OCI-LY7 (cell line): ENCODE measurements around the gene IFT57. TPM values are rescaled to one million over a fixed set of nuclear protein-coding genes. Genes with fewer than 3 reads are reported as not detected.

Experiments
- BruUV-seq: library from RNA; stranded (reverse); fragments of 400-500 nt; replicated peaks from 2 replicates; lab custom pipeline; 2021; lab: Mats Ljungman, UMichigan
- CTCF ChIA-PET: fragments of 300-600 bp; sonication (Branson Sonifier 250); formaldehyde crosslinking; loops from one replicate; lab custom pipeline; 2022; ENCODE audit warnings: antibody characterized with exemption; ENCODE audit not compliant: unreplicated experiment; lab: Charles Lee
- POLR2A ChIA-PET: fragments of 300-600 bp; sonication (Branson Sonifier 250); formaldehyde crosslinking; loops from one replicate; lab custom pipeline; 2022; ENCODE audit warnings: antibody characterized with exemption; lab: Charles Lee
- DNase-seq: peaks from one replicate; pipeline ENCODE4 v3.0.0-alpha.2; 2015; ENCODE audit warnings: low spot score
- H2AFZ ChIP-seq: fragments of 200-600 bp; sonication (generic), shearing (Covaris generic); 2 replicates; pipeline ENCODE4 v1.6.1; 2014; ENCODE audit warnings: mild to moderate bottlenecking, antibody characterized with exemption, low read length, moderate library complexity
- H3K27ac ChIP-seq: fragments of 200-600 bp; sonication (generic); 2 replicates; pipeline ENCODE4 v1.5.1; 2014; ENCODE audit warnings: mixed run types, low read depth, mild to moderate bottlenecking, moderate library complexity, low read length, inconsistent platforms; ENCODE audit not compliant: poor library complexity, severe bottlenecking
- H3K36me3 ChIP-seq: fragments of 200-600 bp; sonication (generic); 2 replicates; pipeline ENCODE4 v1.6.1; 2014; ENCODE audit warnings: mild to moderate bottlenecking, antibody characterized with exemption, low read length, moderate library complexity, mixed read lengths; ENCODE audit not compliant: insufficient read depth
- H3K4me1 ChIP-seq: fragments of 200-600 bp; sonication (generic); 2 replicates; pipeline ENCODE4 v1.5.1; 2014; ENCODE audit warnings: mild to moderate bottlenecking, low read length; ENCODE audit not compliant: insufficient read depth, poor library complexity, severe bottlenecking
- H3K4me2 ChIP-seq: fragments of 200-600 bp; sonication (generic); 2 replicates; pipeline ENCODE4 v1.6.1; 2014; ENCODE audit warnings: mild to moderate bottlenecking, low read length
- H3K4me3 ChIP-seq: fragments of 200-600 bp; sonication (generic); 2 replicates; pipeline ENCODE4 v1.5.1; 2014; ENCODE audit warnings: mild to moderate bottlenecking, low read depth, low read length; ENCODE audit not compliant: poor library complexity, severe bottlenecking
- H3K79me2 ChIP-seq: fragments of 200-600 bp; sonication (generic); 2 replicates; pipeline ENCODE4 v1.6.1; 2016; ENCODE audit warnings: low read depth, mild to moderate bottlenecking, low read length, moderate library complexity, mixed read lengths; ENCODE audit not compliant: insufficient read depth
- H3K9me2 ChIP-seq: fragments of 200-600 bp; sonication (generic); 2 replicates; pipeline ENCODE4 v1.6.1; 2016; ENCODE audit warnings: mild to moderate bottlenecking, low read length, mixed read lengths; ENCODE audit not compliant: insufficient read depth
- H3K9me3 ChIP-seq: fragments of 200-600 bp; sonication (generic); 2 replicates; pipeline ENCODE4 v1.6.1; 2014; ENCODE audit warnings: mild to moderate bottlenecking, mixed run types, low read length, mixed read lengths
- H4K20me1 ChIP-seq: fragments of 200-600 bp; sonication (generic); 2 replicates; pipeline ENCODE4 v1.6.1; 2014; ENCODE audit warnings: mild to moderate bottlenecking, antibody characterized with exemption, low read length, moderate library complexity, mixed read lengths; ENCODE audit not compliant: insufficient read depth
- EZH2phosphoT487 ChIP-seq: fragments of 200-600 bp; sonication (generic); IDR thresholded peaks from 2 replicates; pipeline ENCODE4 v1.6.1; 2018; ENCODE audit warnings: low read depth, borderline replicate concordance, mild to moderate bottlenecking, mixed run types, antibody characterized with exemption, low read length, moderate library complexity, mixed read lengths
- intact Hi-C: fragments of 100-400 bp; cut with micrococcal nuclease; formaldehyde crosslinking; loops from one replicate; pipeline ENCODE4 v1.10.0; 2022; ENCODE audit not compliant: unreplicated experiment
- total RNA-seq, 2 experiments: library from RNA; depleted of rRNA in 1 of 2; stranded (reverse); fragments of >200 nt in 1 of 2; shearing (Covaris generic) in 1 of 2; gene quantifications; 2 replicates each; pipeline ENCODE4 v1.2.3, GENCODE V29; 2014 to 2022
- TF ChIP-seq, protein P1 (sequence below): fragments of 200-600 bp; sonication (generic); conservative IDR thresholded peaks from 2 replicates; pipeline ENCODE4 v1.5.1; 2014; ENCODE audit warnings: mild to moderate bottlenecking, antibody characterized with exemption, low read length, moderate library complexity, mixed read lengths

IFT57 gene
- total RNA-seq, 2 experiments from 2014 or later = 44.1 to 68.2 TPM

DNA sequence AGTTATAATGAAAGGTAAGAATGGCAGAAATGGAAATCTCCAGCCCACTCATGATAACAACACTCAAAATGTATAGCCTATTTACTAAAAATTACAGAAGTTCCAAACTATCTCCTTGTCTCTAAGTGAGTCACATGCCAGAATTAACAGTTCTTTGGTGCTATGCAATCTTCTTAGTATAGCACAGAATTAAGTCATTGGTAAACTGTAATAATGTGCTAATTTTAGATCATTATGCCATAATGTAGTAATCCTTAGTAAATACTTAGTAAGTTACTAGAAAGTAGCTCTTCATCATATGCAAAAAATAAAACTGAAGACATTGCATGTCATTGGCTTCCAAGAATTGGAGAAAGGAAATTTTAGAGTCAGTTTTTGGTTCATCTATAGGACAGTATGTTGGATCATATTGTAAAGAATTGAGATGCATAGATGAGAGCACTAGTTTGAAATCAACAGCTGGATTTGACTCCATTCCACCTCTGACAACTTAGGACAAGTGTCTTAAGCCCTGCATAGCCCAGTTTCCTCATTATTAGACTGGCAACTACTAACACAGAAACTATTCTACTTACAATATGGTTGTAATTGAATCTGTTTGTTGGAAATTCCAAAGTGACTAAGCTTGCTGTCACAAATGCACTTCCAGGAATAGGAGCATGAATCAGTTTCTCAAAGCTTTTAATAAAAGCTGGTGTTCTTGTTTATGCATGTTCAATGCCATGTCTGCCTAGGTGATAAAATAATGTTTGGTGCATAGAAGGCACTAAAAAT is 91.3 kb downstream of the IFT57 start:
- peaks cover 28% of the 10 kb centered on the region for H3K36me3 ChIP-seq
- TF ChIP-seq, protein P1, sequence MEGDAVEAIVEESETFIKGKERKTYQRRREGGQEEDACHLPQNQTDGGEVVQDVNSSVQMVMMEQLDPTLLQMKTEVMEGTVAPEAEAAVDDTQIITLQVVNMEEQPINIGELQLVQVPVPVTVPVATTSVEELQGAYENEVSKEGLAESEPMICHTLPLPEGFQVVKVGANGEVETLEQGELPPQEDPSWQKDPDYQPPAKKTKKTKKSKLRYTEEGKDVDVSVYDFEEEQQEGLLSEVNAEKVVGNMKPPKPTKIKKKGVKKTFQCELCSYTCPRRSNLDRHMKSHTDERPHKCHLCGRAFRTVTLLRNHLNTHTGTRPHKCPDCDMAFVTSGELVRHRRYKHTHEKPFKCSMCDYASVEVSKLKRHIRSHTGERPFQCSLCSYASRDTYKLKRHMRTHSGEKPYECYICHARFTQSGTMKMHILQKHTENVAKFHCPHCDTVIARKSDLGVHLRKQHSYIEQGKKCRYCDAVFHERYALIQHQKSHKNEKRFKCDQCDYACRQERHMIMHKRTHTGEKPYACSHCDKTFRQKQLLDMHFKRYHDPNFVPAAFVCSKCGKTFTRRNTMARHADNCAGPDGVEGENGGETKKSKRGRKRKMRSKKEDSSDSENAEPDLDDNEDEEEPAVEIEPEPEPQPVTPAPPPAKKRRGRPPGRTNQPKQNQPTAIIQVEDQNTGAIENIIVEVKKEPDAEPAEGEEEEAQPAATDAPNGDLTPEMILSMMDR = no peak
- TF ChIP-seq EZH2phosphoT487 = no peak
- H3K9me3 ChIP-seq = no peaks in the 10 kb centered on the region
- ChIA-PET CTCF (no interaction called here), POLR2A (interaction anchor here (0.7 to 1.6 kb wide), 6 partner anchors 9 to 92 kb away, joined by 3 to 4 read pairs (median 3); no protein-coding TSS in a partner anchor)
- H3K27ac ChIP-seq = no peak overlapping the region
- H3K9me2 ChIP-seq = no peaks in the 10 kb centered on the region
- H3K4me2 ChIP-seq = peak overlapping the region; percentile 60; the same call in 1 of the 2 replicates
- 0 out of 2 replicates have a peak, but pooled peaks cover 4% of the 10 kb centered on the region for H4K20me1 ChIP-seq
- no peak overlapping the region for H3K4me3 ChIP-seq
- H3K4me1 ChIP-seq = peaks cover 90% of the 10 kb centered on the region
- no TSS peak for BruUV-seq
- peaks cover 58% of the 10 kb centered on the region; the same call in 1 of the 2 replicates for H3K79me2 ChIP-seq
- no peak for DNase-seq
- no peak overlapping the region for H2AFZ ChIP-seq
- intact Hi-C loops = no loop called here

DNA sequence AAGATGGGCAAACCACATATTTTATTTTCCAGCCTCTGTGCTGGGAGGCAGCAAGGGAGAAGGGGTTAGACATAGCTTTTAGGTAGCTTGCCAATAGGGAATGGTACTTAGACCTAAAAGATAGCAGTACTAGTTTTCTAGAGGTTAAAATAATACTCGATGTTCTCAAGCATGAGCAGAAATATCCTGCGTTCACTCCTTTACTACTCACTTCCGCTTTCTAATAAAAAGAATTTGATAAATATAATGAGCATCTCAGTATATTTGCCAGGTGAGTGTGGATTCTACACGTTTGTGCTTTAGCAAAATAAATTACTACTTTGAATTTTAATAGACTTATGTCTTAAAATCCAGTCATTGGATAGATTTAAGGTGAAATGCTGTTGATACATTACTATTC is 92.0 kb downstream of the IFT57 start:
- Histone ChIP-seq H3K9me2 (no peaks in the 10 kb centered on the region), H3K27ac (no peak overlapping the region), H3K36me3 (peaks cover 22% of the 10 kb centered on the region), H2AFZ (no peak overlapping the region), H3K4me2 (peak overlapping the region; percentile 60), H3K4me3 (peak overlapping the region; percentile 18), H3K9me3 (no peaks in the 10 kb centered on the region), H4K20me1 (0 out of 2 replicates have a peak, but pooled peaks cover 4% of the 10 kb centered on the region), H3K4me1 (peaks cover 92% of the 10 kb centered on the region), H3K79me2 (peaks cover 60% of the 10 kb centered on the region; the same call in 1 of the 2 replicates)
- TF ChIP-seq, protein P1 = no peak
- TF ChIP-seq EZH2phosphoT487 = no peak
- BruUV-seq = no TSS peak
- POLR2A ChIA-PET = interaction anchor here (1.6 kb wide), 1 partner anchor 93 kb away, joined by 3 read pairs; no protein-coding TSS in a partner anchor
- intact Hi-C loops = no loop called here
- CTCF ChIA-PET = no interaction called here
- peak; percentile 43 for DNase-seq
